ENCODE data around the gene SNRPB. TPM values are rescaled to one million over a fixed set of nuclear protein-coding genes. Genes with fewer than 3 reads are reported as not detected.

The SNRPB gene
- total RNA-seq, 6 experiments from 2014 or later = 155 to 240 (median 208) TPM

DNA sequence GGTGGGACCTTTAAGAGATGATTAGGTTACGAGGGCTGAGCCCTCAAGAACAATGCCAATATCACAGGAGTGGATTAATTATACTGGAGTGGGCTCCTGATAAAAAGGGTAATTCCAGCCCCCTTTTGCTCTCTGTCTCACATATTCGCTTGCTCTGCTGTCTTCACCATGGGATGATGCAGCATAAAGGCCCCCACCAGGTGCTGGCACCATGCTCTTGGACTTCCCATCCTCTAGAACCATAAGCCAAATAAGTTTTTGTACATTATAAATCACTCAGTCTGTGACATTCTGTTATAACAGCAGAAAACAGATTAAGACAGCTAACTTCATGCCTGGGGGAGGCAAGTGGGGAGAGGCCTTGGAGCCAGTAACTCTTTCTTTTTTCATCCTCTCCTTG, 9.8 kb upstream of the SNRPB start:
- TF ChIP-seq, protein P1, sequence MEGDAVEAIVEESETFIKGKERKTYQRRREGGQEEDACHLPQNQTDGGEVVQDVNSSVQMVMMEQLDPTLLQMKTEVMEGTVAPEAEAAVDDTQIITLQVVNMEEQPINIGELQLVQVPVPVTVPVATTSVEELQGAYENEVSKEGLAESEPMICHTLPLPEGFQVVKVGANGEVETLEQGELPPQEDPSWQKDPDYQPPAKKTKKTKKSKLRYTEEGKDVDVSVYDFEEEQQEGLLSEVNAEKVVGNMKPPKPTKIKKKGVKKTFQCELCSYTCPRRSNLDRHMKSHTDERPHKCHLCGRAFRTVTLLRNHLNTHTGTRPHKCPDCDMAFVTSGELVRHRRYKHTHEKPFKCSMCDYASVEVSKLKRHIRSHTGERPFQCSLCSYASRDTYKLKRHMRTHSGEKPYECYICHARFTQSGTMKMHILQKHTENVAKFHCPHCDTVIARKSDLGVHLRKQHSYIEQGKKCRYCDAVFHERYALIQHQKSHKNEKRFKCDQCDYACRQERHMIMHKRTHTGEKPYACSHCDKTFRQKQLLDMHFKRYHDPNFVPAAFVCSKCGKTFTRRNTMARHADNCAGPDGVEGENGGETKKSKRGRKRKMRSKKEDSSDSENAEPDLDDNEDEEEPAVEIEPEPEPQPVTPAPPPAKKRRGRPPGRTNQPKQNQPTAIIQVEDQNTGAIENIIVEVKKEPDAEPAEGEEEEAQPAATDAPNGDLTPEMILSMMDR (IDR thresholded peaks at IDR 0.05) = no peak
- Mint-ChIP-seq H3K27ac (no peak overlapping the region), H3K36me3 (ENCODE audit: low read depth) (peaks cover 51% of the 10 kb centered on the region), H3K27me3 (ENCODE audit: insufficient read depth) (no peaks in the 10 kb centered on the region; the same call in 1 of the 2 replicates), H3K4me1 (ENCODE audit: low read depth) (no peaks in the 10 kb centered on the region), H3K9me3 (no peaks in the 10 kb centered on the region), H3K4me3 (no peak overlapping the region)
- DNase-seq = no peak

DNA sequence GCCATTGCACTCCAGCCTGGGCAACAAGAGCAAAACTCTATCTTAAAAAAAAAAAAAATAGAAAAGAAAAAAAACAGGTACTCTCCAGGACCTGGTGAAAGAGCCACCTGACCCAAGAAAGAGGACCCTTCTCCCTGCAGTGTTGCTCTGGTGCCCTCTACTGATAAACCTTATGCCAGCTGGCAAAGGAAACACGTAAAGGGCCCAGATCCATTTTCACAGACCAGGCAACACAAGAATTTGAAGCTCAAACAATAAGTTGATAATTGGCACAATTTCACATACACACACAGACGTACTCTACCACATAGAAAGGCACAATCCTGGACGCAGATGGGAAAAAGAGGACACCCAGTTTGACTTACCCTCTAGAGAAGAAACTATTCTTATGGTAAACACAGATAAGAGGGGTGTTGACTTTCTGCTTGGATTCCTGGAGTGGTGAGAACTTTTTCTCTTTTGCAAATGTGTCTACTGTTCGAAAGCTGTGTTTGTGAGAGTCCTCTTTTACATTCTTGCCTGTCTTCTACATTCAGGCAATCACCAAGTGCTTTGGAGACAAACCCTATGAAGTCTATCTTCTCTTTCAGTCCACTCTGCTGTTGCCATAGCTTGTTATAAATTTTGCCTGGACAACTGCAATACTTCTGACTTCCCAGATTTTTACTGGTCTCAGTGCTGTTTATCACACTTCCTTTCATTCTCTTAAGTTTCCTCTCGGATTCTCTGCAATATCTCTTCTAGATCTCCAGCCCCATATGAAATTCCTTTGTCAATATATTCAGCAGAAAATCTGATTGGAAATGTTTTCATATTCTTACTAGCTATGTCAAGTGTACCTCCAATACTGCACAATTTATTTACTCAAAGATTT, 6.4 kb upstream of the SNRPB start:
- H3K27me3 Mint-ChIP-seq (ENCODE audit: insufficient read depth) = no peaks in the 10 kb centered on the region; the same call in 1 of the 2 replicates
- TF ChIP-seq, protein P1 (IDR thresholded peaks at IDR 0.05) = peak; percentile 35; the same call in 1 of the 2 replicates
- H3K27ac Mint-ChIP-seq = no peak overlapping the region
- H3K9me3 Mint-ChIP-seq = no peaks in the 10 kb centered on the region
- H3K4me3 Mint-ChIP-seq = no peak overlapping the region
- H3K4me1 Mint-ChIP-seq (ENCODE audit: low read depth) = peaks cover 34% of the 10 kb centered on the region
- no peak for DNase-seq
- peaks cover 39% of the 10 kb centered on the region for H3K36me3 Mint-ChIP-seq (ENCODE audit: low read depth)

DNA sequence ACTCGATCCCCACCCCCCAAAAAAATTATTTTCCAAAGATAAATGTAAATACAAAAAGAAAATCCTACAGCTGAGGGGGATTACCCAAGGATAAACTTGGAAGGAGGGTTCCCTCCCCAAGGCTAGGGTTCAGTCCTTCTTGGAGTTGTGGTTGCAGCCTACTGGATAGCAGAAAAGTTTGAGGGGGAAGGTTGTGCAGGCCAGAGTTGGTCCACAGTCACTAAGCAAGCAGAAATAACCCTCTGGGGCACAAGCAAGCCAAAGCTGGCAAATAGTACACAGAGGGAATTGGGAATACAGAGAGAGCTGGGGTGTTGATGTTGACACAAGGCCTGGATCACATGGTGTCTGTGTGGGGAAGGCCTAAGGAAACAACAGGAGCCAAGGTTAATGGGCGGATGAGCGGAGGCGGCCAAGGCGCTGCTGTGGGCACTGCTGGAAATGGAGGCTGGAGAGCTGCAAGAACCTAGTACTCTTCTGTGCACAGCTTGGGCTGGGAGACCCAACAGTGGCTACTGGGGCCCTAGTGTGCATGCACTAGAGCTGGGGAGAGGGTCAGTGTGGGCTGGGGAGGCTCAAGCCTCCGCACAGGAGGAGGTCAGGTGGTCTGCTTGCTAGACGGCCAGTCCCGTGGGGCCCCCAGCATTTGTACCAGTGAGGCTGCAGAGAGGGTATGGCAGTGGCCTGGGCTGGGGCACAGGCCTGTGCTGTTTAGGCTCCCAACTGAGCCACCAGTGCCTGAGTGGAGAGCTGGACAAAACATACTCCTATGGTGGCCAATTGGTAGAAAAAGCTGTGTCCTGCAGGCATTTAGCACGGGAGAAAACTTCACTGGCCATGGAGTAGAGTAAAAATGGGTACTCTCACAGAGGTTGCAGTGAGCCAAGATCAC, 5.5 kb upstream of the SNRPB start:
- no peaks in the 10 kb centered on the region for H3K9me3 Mint-ChIP-seq
- peaks cover 42% of the 10 kb centered on the region for H3K4me1 Mint-ChIP-seq (ENCODE audit: low read depth)
- DNase-seq = no peak
- H3K36me3 Mint-ChIP-seq (ENCODE audit: low read depth) = peaks cover 32% of the 10 kb centered on the region
- H3K4me3 Mint-ChIP-seq = no peak overlapping the region
- no peak overlapping the region for H3K27ac Mint-ChIP-seq
- no peaks in the 10 kb centered on the region; the same call in 1 of the 2 replicates for H3K27me3 Mint-ChIP-seq (ENCODE audit: insufficient read depth)
- TF ChIP-seq, protein P1 (IDR thresholded peaks at IDR 0.05) = no peak

DNA sequence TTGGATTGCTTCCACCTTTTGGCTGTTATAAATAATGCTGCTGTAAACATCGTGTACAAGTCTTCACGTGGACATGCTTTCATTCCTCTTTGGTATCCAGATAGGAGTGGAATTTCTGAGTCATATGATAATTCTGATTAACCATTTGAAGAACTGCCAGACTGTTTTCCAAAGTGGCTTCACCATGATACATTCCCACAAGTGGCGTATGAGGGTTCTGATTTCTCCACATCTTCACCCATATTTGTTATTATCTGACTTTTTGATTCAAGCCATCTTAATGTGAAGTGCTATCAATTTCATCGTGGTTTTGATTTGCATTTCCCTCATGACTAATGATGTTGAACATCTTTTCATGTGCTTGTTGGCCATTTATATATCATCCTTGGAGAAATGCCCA, 2.9 kb upstream of the SNRPB start:
- Mint-ChIP-seq H3K27ac (peak overlapping the region; percentile 89), H3K9me3 (no peaks in the 10 kb centered on the region), H3K36me3 (ENCODE audit: low read depth) (peaks cover 47% of the 10 kb centered on the region), H3K4me1 (ENCODE audit: low read depth) (peaks cover 62% of the 10 kb centered on the region), H3K27me3 (ENCODE audit: insufficient read depth) (peaks cover 7% of the 10 kb centered on the region), H3K4me3 (peak overlapping the region; percentile 58)
- DNase-seq = peak; percentile 96
- TF ChIP-seq, protein P1 (IDR thresholded peaks at IDR 0.05) = no peak

DNA sequence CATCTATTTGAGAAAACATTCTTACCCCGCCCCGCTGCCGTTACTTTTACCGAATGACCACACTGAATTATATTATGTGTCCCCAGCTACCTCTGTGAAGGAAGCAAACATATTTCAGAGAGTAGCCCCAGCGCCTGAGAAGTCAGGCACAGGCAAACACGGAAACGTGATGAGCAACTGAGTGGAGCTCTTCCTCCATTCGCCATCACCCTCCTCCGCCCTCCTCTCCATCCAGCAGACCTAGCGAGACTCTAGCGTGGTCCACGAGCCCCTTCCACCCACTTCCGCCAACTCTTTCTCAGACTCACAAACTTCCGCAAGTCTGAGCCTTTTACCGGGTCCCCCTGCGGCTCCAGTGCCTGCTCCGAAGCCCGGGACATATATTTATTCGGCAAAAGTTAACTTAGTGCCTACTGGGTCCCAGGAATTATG, 582 bp downstream of the SNRPB start:
- DNase-seq = peak; percentile 40
- TF ChIP-seq, protein P1 (IDR thresholded peaks at IDR 0.05) = no peak
- peak overlapping the region; percentile 99 for H3K4me3 Mint-ChIP-seq
- peaks cover 58% of the 10 kb centered on the region for H3K36me3 Mint-ChIP-seq (ENCODE audit: low read depth)
- H3K9me3 Mint-ChIP-seq = no peaks in the 10 kb centered on the region
- H3K27me3 Mint-ChIP-seq (ENCODE audit: insufficient read depth) = peaks cover 7% of the 10 kb centered on the region
- H3K27ac Mint-ChIP-seq = peak overlapping the region; percentile 100
- peaks cover 88% of the 10 kb centered on the region for H3K4me1 Mint-ChIP-seq (ENCODE audit: low read depth)
